ENCODE data around the gene MORN5. TPM values are rescaled to one million over a fixed set of nuclear protein-coding genes. Genes with fewer than 3 reads are reported as not detected.
A peak's percentile ranks its signal among the peaks of the same experiment; 100 is the strongest.

MORN5 gene
- total RNA-seq, 4 donors from 2014 or later: 1.8 TPM; not detected in 3

GRCh38 chr9:122219856-122220672, 60.4 kb downstream of the MORN5 start:
- TF ChIP-seq CTCF (IDR thresholded peaks at IDR 0.05) (no peak), EP300 (IDR thresholded peaks at IDR 0.05) (peak in 1 of 2 donors; percentile 46)
- DNase-seq (ENCODE audit: low spot score in 2 of 2): no peak
- WGBS, 2 donors: 20 to 23% methylated on average over 55 to 56 of the region's 57 CpGs
- no peaks in the 10 kb centered on the region for H3K36me3 ChIP-seq
- peaks cover 0 to 42% (median 13%) of the 10 kb centered on the region in 4 donors for H3K4me1 ChIP-seq
- H3K4me3 ChIP-seq: peak overlapping the region in 1 of 4 donors; percentile 11
- H3K27me3 ChIP-seq: peaks cover 0 to 100% of the 10 kb centered on the region in 2 donors
- H3K27ac ChIP-seq: no peak overlapping the region
- no peaks in the 10 kb centered on the region for H3K9me3 ChIP-seq

- WGBS, 2 donors: 39 to 49% methylated on average over 18 of the region's 18 CpGs
- Histone ChIP-seq H3K27me3 (peaks cover 0 to 100% of the 10 kb centered on the region in 2 donors), H3K27ac (no peak overlapping the region), H3K9me3 (no peaks in the 10 kb centered on the region), H3K36me3 (no peaks in the 10 kb centered on the region), H3K4me3 (no peak overlapping the region), H3K4me1 (peaks cover 0 to 43% (median 13%) of the 10 kb centered on the region in 4 donors)
- no peak for DNase-seq (ENCODE audit: low spot score in 2 of 2)
- no peak for TF ChIP-seq CTCF (IDR thresholded peaks at IDR 0.05)
- no peak for TF ChIP-seq POLR2A (IDR thresholded peaks at IDR 0.05)
- TF ChIP-seq EP300 (IDR thresholded peaks at IDR 0.05): no peak
Observed at GRCh38 chr9:122220673-122221182, 61.0 kb downstream of the MORN5 start.

GRCh38 chr9:122221183-122221811, 61.6 kb downstream of the MORN5 start:
- no peak for DNase-seq (ENCODE audit: low spot score in 2 of 2)
- Histone ChIP-seq H3K4me3 (no peak overlapping the region), H3K9me3 (no peaks in the 10 kb centered on the region), H3K27me3 (peaks cover 0 to 100% of the 10 kb centered on the region in 2 donors), H3K27ac (no peak overlapping the region), H3K4me1 (peaks cover 0 to 49% (median 15%) of the 10 kb centered on the region in 4 donors), H3K36me3 (no peaks in the 10 kb centered on the region)
- 21 to 33% methylated on average over 17 to 24 of the region's 27 CpGs for WGBS, 2 donors
- no peak for TF ChIP-seq EP300 (IDR thresholded peaks at IDR 0.05)
- TF ChIP-seq POLR2A (IDR thresholded peaks at IDR 0.05): no peak
- no peak for TF ChIP-seq CTCF (IDR thresholded peaks at IDR 0.05)

GRCh38 chr9:122222791-122223190, 63.1 kb downstream of the MORN5 start:
- 38 to 44% methylated on average over 5 of the region's 5 CpGs for WGBS, 2 donors
- DNase-seq (ENCODE audit: low spot score in 2 of 2): no peak
- no peak overlapping the region for H3K27ac ChIP-seq
- H3K4me3 ChIP-seq: no peak overlapping the region
- peaks cover 0 to 100% of the 10 kb centered on the region in 2 donors for H3K27me3 ChIP-seq
- no peaks in the 10 kb centered on the region for H3K36me3 ChIP-seq
- TF ChIP-seq CTCF (IDR thresholded peaks at IDR 0.05) (no peak), POLR2A (IDR thresholded peaks at IDR 0.05) (no peak), EP300 (IDR thresholded peaks at IDR 0.05) (no peak)
- peaks cover 0 to 64% (median 18%) of the 10 kb centered on the region in 4 donors for H3K4me1 ChIP-seq
- H3K9me3 ChIP-seq: no peaks in the 10 kb centered on the region

- Histone ChIP-seq H3K4me3 (no peak overlapping the region), H3K27ac (no peak overlapping the region), H3K36me3 (no peaks in the 10 kb centered on the region), H3K9me3 (no peaks in the 10 kb centered on the region), H3K27me3 (peaks cover 0 to 100% of the 10 kb centered on the region in 2 donors), H3K4me1 (peaks cover 0 to 68% (median 24%) of the 10 kb centered on the region in 4 donors)
- 62 to 73% methylated on average over 5 of the region's 5 CpGs for WGBS, 2 donors
- DNase-seq (ENCODE audit: low spot score in 2 of 2): no peak
- TF ChIP-seq EP300 (IDR thresholded peaks at IDR 0.05): no peak
- TF ChIP-seq CTCF (IDR thresholded peaks at IDR 0.05): no peak
- TF ChIP-seq POLR2A (IDR thresholded peaks at IDR 0.05): no peak
Observed at GRCh38 chr9:122223435-122223834, 63.7 kb downstream of the MORN5 start.

All from tibial nerve (tissue), 4 donors.